Endothelial cell of umbilical vein (primary cell): ENCODE measurements around the gene DTX3L. TPM values are rescaled to one million over a fixed set of nuclear protein-coding genes. Genes with fewer than 3 reads are reported as not detected.

Experiments
- BruUV-seq: library from RNA; stranded (reverse); fragments of 400-500 nt; replicated peaks from 2 replicates; lab custom pipeline; 2021; lab: Mats Ljungman, UMichigan
- CTCF ChIA-PET: fragments of 300-600, 350-600 bp; sonication (Branson Sonifier 250); formaldehyde crosslinking; loops from one replicate; lab custom pipeline; 2021; ENCODE audit warnings: antibody characterized with exemption, inconsistent platforms; lab: Charles Lee
- POLR2A ChIA-PET: fragments of 300-600, 350-600 bp; sonication (Branson Sonifier 250); formaldehyde crosslinking; loops from one replicate; lab custom pipeline; 2021; ENCODE audit warnings: antibody characterized with exemption, inconsistent platforms; lab: Charles Lee
- DNase-seq: peaks from one replicate; pipeline ENCODE4 v3.0.0-alpha.2; 2011; ENCODE audit warnings: low read depth, low spot score
- FAIRE-seq: peaks from 2 replicates; lab custom pipeline; 2011; peaks lifted over from hg19 to GRCh38; lab: Jason Lieb, UNC
- H2AFZ ChIP-seq: 2 replicates; pipeline ENCODE4 v1.6.0; 2012; ENCODE audit warnings: low read depth, low read length, control low read depth, inconsistent platforms
- H3K27ac ChIP-seq: 2 replicates; pipeline ENCODE4 v1.5.1; 2011; ENCODE audit warnings: low read depth, mild to moderate bottlenecking, control low read depth, low read length, moderate library complexity; ENCODE audit not compliant: insufficient read depth
- H3K27me3 ChIP-seq, 2 experiments: 2 replicates each; pipeline versions ENCODE4 v1.6.0 to v1.6.1; 2011; ENCODE audit warnings: low read length in 2 of 2, mixed read lengths in 1 of 2; ENCODE audit not compliant: control insufficient read depth in 2 of 2, insufficient read depth in 2 of 2
- H3K36me3 ChIP-seq, 2 experiments: 2 replicates in 1 of 2; 3 replicates in 1 of 2; pipeline ENCODE4 v1.5.1; 2011; ENCODE audit warnings: low read length in 2 of 2, mild to moderate bottlenecking in 1 of 2, moderate library complexity in 1 of 2; ENCODE audit not compliant: control insufficient read depth in 2 of 2, insufficient read depth in 2 of 2; ENCODE audit errors: extremely low read depth in 1 of 2
- H3K4me1 ChIP-seq: 3 replicates; pipeline ENCODE4 v1.5.1; 2011; ENCODE audit warnings: mild to moderate bottlenecking, low read length; ENCODE audit not compliant: control insufficient read depth, insufficient read depth; ENCODE audit errors: extremely low read depth
- H3K4me2 ChIP-seq: 2 replicates; pipeline ENCODE4 v1.6.1; 2011; ENCODE audit warnings: low read length, control low read depth, mixed read lengths; ENCODE audit not compliant: insufficient read depth
- H3K4me3 ChIP-seq, 3 experiments: fragments of 200-600 bp in 1 of 3; sonication (generic), shearing (Covaris generic) in 1 of 3; replicated peaks in 1 of 3; 2 replicates each; pipeline ENCODE4 v1.5.1; 2011 to 2016; ENCODE audit warnings: control low read depth in 3 of 3, low read length in 3 of 3, mild to moderate bottlenecking in 2 of 3, inconsistent platforms in 1 of 3, low read depth in 1 of 3, moderate library complexity in 1 of 3; ENCODE audit not compliant: insufficient read depth in 1 of 3
- H3K79me2 ChIP-seq: 2 replicates; pipeline ENCODE4 v1.6.0; 2012; ENCODE audit warnings: low read length, inconsistent platforms; ENCODE audit not compliant: control insufficient read depth, insufficient read depth
- H3K9ac ChIP-seq: replicated peaks from 2 replicates; pipeline ENCODE3; 2011; ENCODE audit warnings: low read length, control low read depth; ENCODE audit not compliant: insufficient read depth; ENCODE audit errors: extremely low read depth
- H3K9me1 ChIP-seq: replicated peaks from 3 replicates; pipeline ENCODE4 v1.6.0; 2011; ENCODE audit warnings: mild to moderate bottlenecking, low read length; ENCODE audit not compliant: control insufficient read depth, insufficient read depth; ENCODE audit errors: extremely low read depth
- H3K9me3 ChIP-seq: replicated peaks from 2 replicates; pipeline ENCODE4 v1.5.1; 2012; ENCODE audit warnings: low read length, inconsistent platforms; ENCODE audit not compliant: control insufficient read depth, insufficient read depth
- H4K20me1 ChIP-seq: replicated peaks from 2 replicates; pipeline ENCODE3; 2011; ENCODE audit warnings: mild to moderate bottlenecking, low read length; ENCODE audit not compliant: control insufficient read depth, insufficient read depth; ENCODE audit errors: extremely low read depth
- EZH2 ChIP-seq: IDR thresholded peaks from 2 replicates; pipeline ENCODE4 v1.6.1; 2012; ENCODE audit warnings: borderline replicate concordance, low read depth, mild to moderate bottlenecking, moderate library complexity, low read length, inconsistent platforms; ENCODE audit not compliant: severe bottlenecking
- FOS ChIP-seq: IDR thresholded peaks from 2 replicates; pipeline ENCODE4 v1.6.1; 2011; ENCODE audit warnings: mild to moderate bottlenecking, low read length, moderate library complexity, borderline replicate concordance; ENCODE audit not compliant: insufficient read depth
- GATA2 ChIP-seq: IDR thresholded peaks from 2 replicates; pipeline ENCODE4 v1.7.0; 2011; ENCODE audit warnings: low read depth, mild to moderate bottlenecking, moderate library complexity, mixed read lengths, low read length; ENCODE audit not compliant: insufficient read length, insufficient read depth
- JUN ChIP-seq: IDR thresholded peaks from 2 replicates; pipeline ENCODE4 v1.6.1; 2011; ENCODE audit warnings: borderline replicate concordance, low read depth; ENCODE audit not compliant: insufficient read length, insufficient read depth
- MYC ChIP-seq: IDR thresholded peaks from one replicate; pipeline ENCODE4 v1.6.1; 2011; ENCODE audit warnings: mild to moderate bottlenecking, low read depth, low read length
- POLR2A ChIP-seq: IDR thresholded peaks from 2 replicates; pipeline ENCODE4 v1.6.1; 2012; ENCODE audit warnings: low read depth, mild to moderate bottlenecking, control low read depth, low read length
- POLR2AphosphoS5 ChIP-seq: IDR thresholded peaks from 2 replicates; pipeline ENCODE4 v1.6.1; 2012; ENCODE audit warnings: low read depth, mild to moderate bottlenecking, control low read depth, low read length, moderate library complexity; ENCODE audit not compliant: insufficient read depth
- dilution Hi-C: fragments of 300-500 bp; cut with MboI; formaldehyde crosslinking; loops from one replicate; pipeline ENCODE4 v1.15.0; 2019; ENCODE audit warnings: low sequenced_read_pairs; ENCODE audit not compliant: extremely low pct_ligation_motif_present
- intact Hi-C: fragments of 100-400 bp; cut with micrococcal nuclease; formaldehyde crosslinking; loops from one replicate; pipeline ENCODE4 v1.10.0; 2022
- polyA plus RNA-seq, 4 experiments: library from polyadenylated mRNA; depleted of rRNA in 3 of 4; stranded (reverse) in 3 of 4; unstranded in 1 of 4; fragments of >200 nt; gene quantifications; 2 replicates each; pipeline versions ENCODE4 v1.2.1 to v1.2.3, GENCODE V29; 2011 to 2012; ENCODE audit warnings: missing spikeins in 1 of 4
- total RNA-seq: library from RNA; stranded (reverse); gene quantifications from 2 replicates; pipeline ENCODE4 v1.2.3, GENCODE V29; 2021
- TF ChIP-seq, protein P1 (sequence below), 2 donors: IDR thresholded peaks; 1 replicate in 1 of 2; 2 replicates in 1 of 2; pipeline ENCODE4 v1.5.1; 2011; ENCODE audit warnings: low read length in 2 of 2, mild to moderate bottlenecking in 2 of 2, moderate library complexity in 2 of 2, control low read depth in 1 of 2, inconsistent platforms in 1 of 2, low read depth in 1 of 2; ENCODE audit not compliant: insufficient read depth in 1 of 2; ENCODE audit errors: extremely low read depth in 1 of 2
- TF ChIP-seq, protein P2 (sequence below): IDR thresholded peaks from 2 replicates; pipeline ENCODE4 v1.6.1; 2011; ENCODE audit not compliant: insufficient read depth, insufficient read length

The DTX3L gene
- total and polyA plus RNA-seq, 2 donors (not counting 3 experiments of a cell fraction or from before 2014, with no cell fraction given) = 3.2 to 20.5 TPM

- Histone ChIP-seq H3K4me1 (no peaks in the 10 kb centered on the region), H3K9me1 (no peaks in the 10 kb centered on the region), H3K27ac (no peak overlapping the region), H3K9ac (no peak overlapping the region), H2AFZ (no peak overlapping the region), H3K27me3 (no peaks in the 10 kb centered on the region), H3K9me3 (no peaks in the 10 kb centered on the region), H3K4me3 (no peak overlapping the region), H3K36me3 (peaks cover 0 to 4% of the 10 kb centered on the region in 2 experiments), H3K79me2 (no peaks in the 10 kb centered on the region), H4K20me1 (no peaks in the 10 kb centered on the region), H3K4me2 (no peak overlapping the region)
- intact Hi-C loops (no loop called here), dilution Hi-C loops (no loop called here)
- TF ChIP-seq POLR2A (no peak), EZH2 (no peak), POLR2AphosphoS5 (no peak), JUN (no peak), FOS (no peak), MYC (no peak), GATA2 (no peak)
- TF ChIP-seq, protein P1, sequence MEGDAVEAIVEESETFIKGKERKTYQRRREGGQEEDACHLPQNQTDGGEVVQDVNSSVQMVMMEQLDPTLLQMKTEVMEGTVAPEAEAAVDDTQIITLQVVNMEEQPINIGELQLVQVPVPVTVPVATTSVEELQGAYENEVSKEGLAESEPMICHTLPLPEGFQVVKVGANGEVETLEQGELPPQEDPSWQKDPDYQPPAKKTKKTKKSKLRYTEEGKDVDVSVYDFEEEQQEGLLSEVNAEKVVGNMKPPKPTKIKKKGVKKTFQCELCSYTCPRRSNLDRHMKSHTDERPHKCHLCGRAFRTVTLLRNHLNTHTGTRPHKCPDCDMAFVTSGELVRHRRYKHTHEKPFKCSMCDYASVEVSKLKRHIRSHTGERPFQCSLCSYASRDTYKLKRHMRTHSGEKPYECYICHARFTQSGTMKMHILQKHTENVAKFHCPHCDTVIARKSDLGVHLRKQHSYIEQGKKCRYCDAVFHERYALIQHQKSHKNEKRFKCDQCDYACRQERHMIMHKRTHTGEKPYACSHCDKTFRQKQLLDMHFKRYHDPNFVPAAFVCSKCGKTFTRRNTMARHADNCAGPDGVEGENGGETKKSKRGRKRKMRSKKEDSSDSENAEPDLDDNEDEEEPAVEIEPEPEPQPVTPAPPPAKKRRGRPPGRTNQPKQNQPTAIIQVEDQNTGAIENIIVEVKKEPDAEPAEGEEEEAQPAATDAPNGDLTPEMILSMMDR (IDR thresholded peaks at IDR 0.05; ENCODE audit: extremely low read depth in 1 of 2, insufficient read depth in 1 of 2, low read depth in 1 of 2, low read length in 2 of 2) = no peak
- TF ChIP-seq, protein P2, sequence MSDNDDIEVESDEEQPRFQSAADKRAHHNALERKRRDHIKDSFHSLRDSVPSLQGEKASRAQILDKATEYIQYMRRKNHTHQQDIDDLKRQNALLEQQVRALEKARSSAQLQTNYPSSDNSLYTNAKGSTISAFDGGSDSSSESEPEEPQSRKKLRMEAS = no peak
- POLR2A ChIA-PET = no interaction called here
- DNase-seq (no peak), FAIRE-seq (no peak)
- no TSS peak for BruUV-seq
- CTCF ChIA-PET = no interaction called here
Measured at GRCh38 chr3:122530164-122530563, 34.0 kb upstream of the DTX3L start.
